SU-DHL-6 (cell line): ENCODE data around the gene JPH3.

Experiments
- H2AFZ ChIP-seq: fragments of 200-600 bp; sonication (generic); 2 replicates; pipeline ENCODE4 v1.6.1; 2014; ENCODE audit warnings: low read depth, mild to moderate bottlenecking, moderate library complexity, mixed read lengths, antibody characterized with exemption, low read length; ENCODE audit not compliant: severe bottlenecking
- H3F3A ChIP-seq: fragments of 200-600 bp; shearing (Covaris generic); 2 replicates; pipeline ENCODE4 v1.6.0; 2016; ENCODE audit warnings: antibody characterized with exemption, mild to moderate bottlenecking; ENCODE audit not compliant: insufficient read depth
- H3K27ac ChIP-seq: fragments of 200-600 bp; sonication (generic); 2 replicates; pipeline ENCODE4 v1.5.1; 2016; ENCODE audit warnings: low read depth, mild to moderate bottlenecking, low read length, moderate library complexity, mixed read lengths
- H3K27me3 ChIP-seq: fragments of 200-600 bp; sonication (generic), shearing (Covaris generic); 2 replicates; pipeline ENCODE4 v1.6.0; 2014; ENCODE audit warnings: mild to moderate bottlenecking, low read length
- H3K36me3 ChIP-seq: fragments of 200-600 bp; sonication (generic); 2 replicates; pipeline ENCODE4 v1.6.1; 2014; ENCODE audit warnings: mild to moderate bottlenecking, low read length, mixed read lengths
- H3K4me2 ChIP-seq: fragments of 300-600, 200-600 bp; shearing (Covaris generic), sonication (generic); 2 replicates; pipeline ENCODE4 v1.6.0; 2014; ENCODE audit warnings: low read length, low read depth, mild to moderate bottlenecking; ENCODE audit not compliant: poor library complexity, severe bottlenecking
- H3K4me3 ChIP-seq: fragments of 200-600 bp; sonication (generic); 2 replicates; pipeline ENCODE4 v1.5.1; 2014; ENCODE audit warnings: antibody characterized with exemption, low read length, mild to moderate bottlenecking, mixed read lengths; ENCODE audit not compliant: insufficient read depth, poor library complexity, severe bottlenecking
- H3K79me2 ChIP-seq: fragments of 200-600 bp; sonication (generic); 2 replicates; pipeline ENCODE4 v1.6.1; 2014; ENCODE audit warnings: mild to moderate bottlenecking, low read length, moderate library complexity; ENCODE audit not compliant: insufficient read depth
- H3K9ac ChIP-seq: fragments of 200-600 bp; sonication (generic); 2 replicates; pipeline ENCODE4 v1.7.0; 2014; ENCODE audit warnings: mild to moderate bottlenecking, low read length
- H3K9me2 ChIP-seq: fragments of 200-600 bp; sonication (generic); replicated peaks from 2 replicates; pipeline ENCODE4 v1.6.1; 2014; ENCODE audit warnings: low read length; ENCODE audit not compliant: insufficient read depth
- H3K9me3 ChIP-seq: fragments of 200-600 bp; sonication (generic); 2 replicates; pipeline ENCODE4 v1.6.1; 2014; ENCODE audit warnings: low read length, mixed read lengths; ENCODE audit not compliant: insufficient read depth
- H4K20me1 ChIP-seq: fragments of 200-600 bp; sonication (generic); 2 replicates; pipeline ENCODE4 v1.6.1; 2014; ENCODE audit warnings: low read depth, mild to moderate bottlenecking, antibody characterized with exemption, low read length, moderate library complexity, mixed read lengths
- CTCF ChIP-seq: fragments of 200-600 bp; sonication (generic); IDR thresholded peaks from one replicate; pipeline ENCODE4 v1.5.1; 2017; ENCODE audit warnings: antibody characterized with exemption, mild to moderate bottlenecking, low read length, moderate library complexity; ENCODE audit not compliant: insufficient read depth, poor library complexity, severe bottlenecking
- EZH2phosphoT487 ChIP-seq: fragments of 200-600 bp; sonication (generic), shearing (Covaris generic); conservative IDR thresholded peaks from 2 replicates; pipeline ENCODE4 v1.6.1; 2018; ENCODE audit warnings: mild to moderate bottlenecking, antibody characterized with exemption, low read length, moderate library complexity, mixed read lengths

JPH3 gene

GRCh38 chr16:87675111-87675719 lies 72.9 kb downstream of the JPH3 start:
- Histone ChIP-seq H4K20me1 (no peaks in the 10 kb centered on the region), H3K4me3 (no peak overlapping the region), H3K79me2 (no peaks in the 10 kb centered on the region), H3F3A (no peaks in the 10 kb centered on the region), H3K9ac (no peak overlapping the region), H3K4me2 (no peak overlapping the region), H3K9me3 (no peaks in the 10 kb centered on the region), H3K27me3 (no peaks in the 10 kb centered on the region), H3K9me2 (no peaks in the 10 kb centered on the region), H2AFZ (no peak overlapping the region), H3K36me3 (no peaks in the 10 kb centered on the region), H3K27ac (no peak overlapping the region)
- TF ChIP-seq EZH2phosphoT487 (no peak), CTCF (no peak)

GRCh38 chr16:87677830-87678229 lies 75.5 kb downstream of the JPH3 start:
- Histone ChIP-seq H2AFZ (no peak overlapping the region), H4K20me1 (no peaks in the 10 kb centered on the region), H3K4me3 (no peak overlapping the region), H3K9me2 (no peaks in the 10 kb centered on the region), H3K27me3 (no peaks in the 10 kb centered on the region), H3K27ac (no peak overlapping the region), H3K9me3 (no peaks in the 10 kb centered on the region), H3K4me2 (no peak overlapping the region), H3K36me3 (no peaks in the 10 kb centered on the region), H3F3A (no peaks in the 10 kb centered on the region), H3K9ac (no peak overlapping the region), H3K79me2 (no peaks in the 10 kb centered on the region)
- TF ChIP-seq EZH2phosphoT487 (no peak), CTCF (no peak)

GRCh38 chr16:87678618-87679017 lies 76.3 kb downstream of the JPH3 start:
- Histone ChIP-seq H2AFZ (no peak overlapping the region), H3K79me2 (no peaks in the 10 kb centered on the region), H3K9me3 (no peaks in the 10 kb centered on the region), H3K36me3 (no peaks in the 10 kb centered on the region), H3F3A (no peaks in the 10 kb centered on the region), H3K9me2 (no peaks in the 10 kb centered on the region), H3K27me3 (no peaks in the 10 kb centered on the region), H3K4me3 (no peak overlapping the region), H3K4me2 (no peak overlapping the region), H3K27ac (no peak overlapping the region), H3K9ac (no peak overlapping the region), H4K20me1 (no peaks in the 10 kb centered on the region)
- TF ChIP-seq EZH2phosphoT487, result no peak
- TF ChIP-seq CTCF, result no peak
